ENCODE data around the gene PTCHD1.

The PTCHD1 gene

DNA sequence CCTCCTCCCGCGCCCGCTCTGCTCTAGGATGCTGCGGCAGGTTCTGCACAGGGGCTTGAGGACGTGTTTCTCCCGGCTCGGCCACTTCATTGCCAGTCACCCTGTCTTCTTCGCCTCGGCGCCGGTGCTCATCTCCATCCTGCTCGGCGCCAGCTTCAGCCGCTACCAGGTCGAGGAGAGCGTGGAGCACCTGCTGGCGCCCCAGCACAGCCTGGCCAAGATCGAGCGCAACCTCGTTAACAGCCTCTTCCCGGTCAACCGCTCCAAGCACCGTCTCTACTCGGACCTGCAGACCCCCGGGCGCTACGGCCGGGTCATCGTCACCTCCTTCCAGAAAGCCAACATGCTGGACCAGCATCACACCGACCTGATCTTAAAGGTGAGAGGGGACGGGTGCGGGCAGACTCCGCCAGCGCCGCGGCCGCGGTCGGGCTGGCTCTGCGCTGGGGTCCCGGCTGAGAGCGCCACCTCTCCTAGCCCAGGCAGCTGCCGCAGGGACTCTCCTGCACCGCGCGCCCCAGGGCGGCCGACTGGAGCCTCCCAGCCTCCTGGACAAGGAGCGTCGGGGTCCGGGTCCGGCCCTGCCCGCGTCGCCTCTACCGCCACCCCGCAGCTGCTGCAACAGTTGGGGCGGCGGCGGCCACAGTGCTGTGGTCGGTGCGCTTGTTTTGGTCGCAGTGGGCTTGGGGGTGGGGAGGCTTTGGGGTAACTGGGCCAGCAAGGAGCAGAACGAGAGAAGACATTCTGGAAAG is at the start of gene PTCHD1:
Gene PTCHD1, plus strand, starts transcription at position 2 of the 752 bp plus-strand sequence. Its CDS starts 27 bp downstream, at position 29.
- FAIRE-seq (no peak), DNase-seq (ENCODE audit: insufficient read length, low spot score) (no peak)

DNA sequence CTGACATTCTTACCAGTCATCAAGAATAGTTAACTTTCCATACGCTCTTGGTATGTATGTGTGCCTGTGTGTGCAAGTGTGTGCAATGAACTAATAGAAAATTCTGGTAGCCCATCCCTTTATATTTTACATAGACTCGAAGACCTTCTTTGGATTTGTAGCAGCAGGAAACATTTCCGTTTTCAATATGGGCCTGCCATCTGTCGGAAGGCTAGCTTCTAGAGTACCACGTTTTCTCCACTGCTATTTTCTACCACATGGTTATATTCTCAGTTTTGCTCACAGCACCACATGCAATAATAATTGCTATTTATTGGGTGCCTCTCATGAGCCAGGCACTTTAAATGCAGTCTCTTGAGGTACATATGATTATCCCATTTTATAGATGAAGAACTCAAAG is 47.9 kb upstream of the PTCHD1 start:
- no peak for DNase-seq (ENCODE audit: insufficient read length, low spot score)
- no peak for FAIRE-seq

DNA sequence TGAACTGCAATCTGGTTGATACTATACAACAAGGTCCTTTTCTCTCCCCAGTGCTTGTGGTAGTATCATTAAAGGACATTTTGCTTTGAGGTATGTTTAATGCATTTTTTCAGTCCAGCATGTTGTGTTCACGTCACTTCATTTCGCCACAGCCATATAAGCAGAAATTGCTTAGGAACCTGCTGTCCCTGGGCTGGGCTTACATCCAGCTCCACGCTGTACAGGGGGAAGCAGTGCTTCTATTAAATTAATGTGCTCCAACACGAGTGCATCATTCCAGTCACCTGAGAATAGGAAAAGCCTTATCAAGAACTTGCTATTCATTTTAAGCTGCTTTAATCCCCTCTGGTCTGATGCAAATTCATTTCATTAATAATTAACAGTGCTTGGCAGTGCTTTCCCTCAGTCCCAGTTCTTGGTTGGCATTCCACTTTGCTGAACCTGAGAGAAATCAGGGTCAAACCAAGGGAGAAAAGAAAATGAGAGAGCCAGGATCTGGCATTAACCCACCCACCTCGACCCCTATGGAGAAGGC is 47.4 kb upstream of the PTCHD1 start:
- DNase-seq (ENCODE audit: insufficient read length, low spot score) = no peak
- FAIRE-seq = no peak

DNA sequence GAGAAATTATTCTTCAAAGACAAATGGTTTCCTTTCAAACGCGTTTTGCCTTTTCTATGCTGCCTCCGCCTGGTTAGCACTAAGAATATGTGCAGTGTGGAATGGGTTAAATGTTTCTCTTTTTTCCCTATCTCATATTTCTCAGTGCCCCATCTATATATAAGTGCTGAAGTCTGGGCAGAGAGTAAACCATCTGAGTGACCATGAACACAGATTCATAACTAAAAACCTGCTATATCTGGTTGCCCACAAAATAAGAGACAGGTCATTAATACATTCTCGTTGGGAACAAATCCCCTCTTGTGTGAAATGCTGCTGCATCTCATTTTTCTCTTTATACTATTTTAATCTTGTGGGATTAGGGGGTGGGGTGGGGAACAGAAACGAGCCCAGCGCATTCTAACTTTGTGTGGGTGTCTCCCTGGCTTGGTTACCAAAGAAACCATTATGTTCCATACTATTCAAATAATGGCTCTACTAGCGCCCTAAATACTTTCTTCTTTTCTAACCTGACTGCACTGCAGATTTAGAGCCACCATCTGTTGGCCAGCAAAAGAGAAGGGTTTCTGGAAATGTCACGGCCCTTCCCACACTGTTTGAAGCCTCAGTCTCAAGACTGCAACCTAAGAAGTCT is 42.2 kb upstream of the PTCHD1 start:
- no peak for DNase-seq (ENCODE audit: insufficient read length, low spot score)
- no peak for FAIRE-seq

DNA sequence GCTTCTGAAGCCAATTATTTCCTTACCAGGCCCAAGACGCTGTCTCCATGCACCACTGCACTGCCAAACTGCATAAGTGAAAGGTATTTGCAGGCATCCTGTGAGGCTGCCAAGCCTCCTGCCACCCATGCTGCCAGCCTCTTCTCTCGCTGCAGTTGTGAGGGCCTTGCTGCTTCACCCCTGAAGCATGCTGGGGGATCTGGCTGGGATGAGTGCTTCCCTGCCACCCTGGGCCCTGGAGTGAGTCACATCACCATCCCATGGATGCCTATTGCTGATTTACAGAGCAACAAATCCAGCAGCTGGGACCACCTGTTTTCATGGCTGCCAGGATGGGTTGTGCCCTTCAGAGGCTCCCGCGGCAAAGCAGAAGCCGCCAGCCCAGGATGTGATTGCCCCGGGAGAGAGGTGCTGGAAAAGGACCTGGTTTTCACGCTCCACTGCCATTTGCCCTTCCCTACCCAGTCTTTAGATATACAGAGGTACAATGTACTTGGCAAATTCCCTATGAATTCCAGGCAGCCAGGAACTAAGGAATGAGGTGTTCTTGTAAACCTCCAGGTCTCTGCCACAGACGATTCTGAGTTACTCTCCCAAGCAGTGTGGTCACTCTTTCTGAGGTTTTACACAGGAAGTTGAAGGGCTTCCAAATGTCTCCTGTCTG is 41.5 kb upstream of the PTCHD1 start:
- FAIRE-seq = no peak
- no peak for DNase-seq (ENCODE audit: insufficient read length, low spot score)

DNA sequence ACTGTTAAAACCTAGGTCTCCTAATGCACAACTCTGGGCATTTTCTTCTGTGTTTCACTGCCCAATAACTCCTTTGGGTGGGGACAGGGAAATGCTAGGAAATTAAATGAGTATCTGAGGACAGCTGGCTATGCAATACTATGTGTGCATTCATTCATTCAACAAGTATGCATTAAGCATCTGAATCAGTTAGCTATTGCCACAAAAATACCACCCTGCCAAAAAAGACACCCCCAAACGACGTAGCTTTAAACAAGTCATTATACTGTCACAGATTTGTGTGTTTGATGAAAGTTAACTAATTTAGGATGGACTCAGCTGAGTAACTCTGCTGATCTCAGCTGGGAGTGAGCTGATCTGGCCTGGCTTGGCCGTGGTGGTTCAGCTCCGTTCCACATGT is 29.8 kb upstream of the PTCHD1 start:
- no peak for FAIRE-seq
- DNase-seq (ENCODE audit: insufficient read length, low spot score) = no peak

DNA sequence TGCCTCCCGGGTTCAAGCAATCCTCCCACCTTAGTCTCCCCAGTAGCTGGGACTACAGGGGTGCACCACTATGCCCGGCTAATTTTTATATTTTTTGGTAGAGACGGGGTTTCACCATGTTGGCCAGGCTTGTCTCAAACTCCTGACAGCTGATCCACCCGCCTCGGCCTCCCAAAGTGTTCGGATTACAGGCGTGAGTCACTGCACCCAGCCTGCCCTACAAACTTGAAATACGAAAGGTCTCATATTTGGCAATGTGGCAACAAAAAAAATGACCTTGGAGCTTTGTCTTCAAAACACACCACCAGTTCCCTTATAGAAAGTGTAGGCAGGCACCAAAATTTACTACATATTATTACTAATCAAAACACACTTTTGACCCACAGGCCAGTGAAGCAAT is 22.9 kb upstream of the PTCHD1 start:
- DNase-seq (ENCODE audit: insufficient read length, low spot score) (no peak), FAIRE-seq (no peak)

DNA sequence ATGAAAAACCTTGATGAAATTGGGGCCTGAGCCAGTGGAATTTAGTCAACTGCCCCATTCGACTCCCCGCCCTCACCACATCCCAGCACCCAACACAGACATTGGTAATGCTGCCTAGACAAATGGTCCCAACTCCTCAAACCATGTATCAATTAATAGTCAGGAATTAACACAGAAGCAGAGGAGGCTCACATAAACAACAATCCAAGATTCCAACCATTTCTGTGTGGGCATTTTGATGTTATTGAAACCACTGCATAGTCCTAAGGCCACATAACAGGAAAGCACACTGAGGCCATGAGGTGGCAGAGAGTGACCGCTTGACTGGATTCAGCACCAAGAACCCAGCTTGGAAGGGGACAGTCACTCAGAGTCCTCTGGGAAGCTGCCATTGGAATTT is 22.5 kb upstream of the PTCHD1 start:
- FAIRE-seq (no peak), DNase-seq (ENCODE audit: insufficient read length, low spot score) (no peak)

DNA sequence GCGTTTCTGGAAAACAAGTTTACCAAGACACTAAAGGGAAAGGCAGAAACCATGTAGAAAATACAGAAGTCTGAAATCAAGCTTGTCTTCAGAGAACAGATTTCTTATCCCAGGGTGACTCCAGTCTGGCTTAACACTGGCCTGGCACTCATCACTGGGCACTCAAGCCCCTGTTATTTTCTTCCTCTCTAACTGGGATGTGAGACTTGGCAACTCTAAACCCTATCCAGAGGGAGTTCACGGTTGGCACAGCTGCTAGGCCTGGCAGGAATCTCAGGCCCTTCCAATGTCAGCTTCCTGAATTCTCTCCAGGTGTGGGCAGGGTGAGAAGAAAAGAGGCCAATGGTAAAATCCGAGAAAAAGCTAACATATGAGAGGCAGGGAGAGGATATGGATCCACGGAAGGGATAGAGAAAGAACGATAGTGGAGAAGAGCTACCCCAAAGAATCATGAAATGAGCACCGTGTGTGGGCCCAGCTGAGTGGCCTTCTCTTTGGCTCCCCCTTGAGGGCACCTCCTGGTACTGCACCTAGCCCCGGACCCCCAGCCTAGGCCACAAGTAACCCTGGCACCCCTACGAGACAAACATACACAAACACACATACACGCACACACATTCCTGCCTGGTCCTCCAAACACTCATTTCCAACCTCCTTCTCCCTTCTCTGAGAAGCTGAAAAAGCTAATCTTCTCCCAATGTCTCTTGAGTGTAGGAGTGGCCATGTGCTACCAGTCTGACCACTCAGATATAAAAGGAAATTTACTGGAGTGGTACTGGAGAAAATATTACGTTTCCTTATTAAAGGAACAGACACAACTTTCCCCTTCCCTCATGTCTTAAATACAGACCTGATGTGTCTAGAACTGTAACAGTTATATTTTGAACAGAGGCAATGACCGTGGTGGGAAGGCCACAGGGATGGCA is 16.6 kb upstream of the PTCHD1 start:
- DNase-seq (ENCODE audit: insufficient read length, low spot score) (peak; percentile 10), FAIRE-seq (peak; percentile 80)

DNA sequence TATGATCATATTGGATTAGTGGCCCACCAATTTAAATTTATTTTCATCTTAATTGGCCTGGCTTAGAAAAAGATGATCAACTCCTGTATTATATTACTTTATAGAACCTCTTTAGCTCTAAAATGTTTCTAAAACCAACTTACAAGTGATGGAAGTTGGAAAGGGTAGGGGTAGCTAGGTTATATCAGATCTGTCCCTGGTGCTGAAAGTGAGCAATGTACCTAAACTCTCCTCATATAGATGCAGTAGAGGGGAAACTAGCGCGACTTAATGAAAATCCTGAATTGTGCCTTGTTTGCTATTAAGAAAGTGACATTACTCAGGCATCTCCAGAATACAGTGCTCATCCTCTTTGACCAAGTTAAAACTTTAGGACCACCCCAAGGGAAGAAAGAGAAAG is 7.5 kb upstream of the PTCHD1 start:
- FAIRE-seq = no peak

DNA sequence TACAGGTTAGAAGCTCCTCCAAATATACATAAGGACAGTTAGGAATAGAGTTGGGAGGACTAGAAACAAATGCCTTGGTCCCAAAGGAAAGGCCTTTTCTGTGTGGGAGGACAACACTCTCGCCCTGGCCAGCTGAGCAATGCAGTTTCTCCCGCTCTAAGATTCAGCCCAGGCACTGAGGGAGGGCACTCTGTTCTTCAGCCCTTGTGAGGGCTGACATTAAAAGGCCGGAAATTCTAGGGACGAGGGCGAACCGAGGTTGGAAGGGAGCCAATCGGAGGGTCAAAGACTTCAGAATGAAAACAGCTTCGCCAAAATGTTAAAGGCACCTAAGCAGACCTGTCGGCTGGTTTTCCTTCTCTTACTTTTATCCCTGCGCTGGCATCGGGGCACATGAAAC is 2.9 kb upstream of the PTCHD1 start:
- FAIRE-seq (no peak), DNase-seq (ENCODE audit: insufficient read length, low spot score) (no peak)

More for the DNA sequence above, 7.5 kb upstream of the PTCHD1 start:
- DNase-seq (ENCODE audit: insufficient read length, low spot score) = no peak

DNA sequence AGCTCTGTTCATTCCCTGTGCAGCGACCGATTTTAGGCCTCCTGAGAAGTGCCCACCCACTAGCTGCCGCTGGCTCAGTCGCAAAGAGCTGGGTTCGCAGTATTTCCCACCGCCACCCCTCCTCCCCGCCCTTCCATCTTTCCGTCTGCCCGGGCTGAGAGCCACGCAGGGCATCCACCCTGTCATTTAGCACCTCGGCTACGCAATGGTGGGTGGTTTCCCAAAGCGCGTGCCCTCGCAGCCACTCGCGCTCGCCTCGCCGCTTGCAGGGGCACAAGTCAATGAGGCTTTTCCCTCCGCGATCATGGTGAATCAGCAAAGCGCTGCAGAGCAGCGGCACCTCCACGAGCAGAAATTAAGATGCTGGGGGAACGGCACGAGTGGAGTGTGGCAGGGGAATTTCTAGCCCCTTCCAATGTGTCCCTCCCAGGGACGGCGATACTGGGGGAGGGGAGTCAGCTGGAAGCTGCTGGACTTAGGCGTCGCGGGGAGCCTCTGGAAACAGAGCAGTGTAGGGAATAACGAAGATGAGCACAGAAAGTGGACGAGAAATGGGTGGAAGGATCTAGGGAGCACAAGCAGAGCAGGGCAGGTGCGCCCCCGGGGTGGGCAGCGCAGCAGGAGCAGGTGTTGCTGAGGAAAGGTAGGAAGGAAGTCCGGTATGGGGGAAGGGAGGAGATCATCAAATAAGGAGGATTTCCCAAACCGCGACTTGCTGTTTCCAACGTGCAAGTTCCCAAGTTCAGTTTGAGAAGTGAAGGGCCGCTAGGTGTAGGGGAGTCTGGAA is 2.4 kb upstream of the PTCHD1 start:
- no peak for DNase-seq (ENCODE audit: insufficient read length, low spot score)
- FAIRE-seq = no peak

DNA sequence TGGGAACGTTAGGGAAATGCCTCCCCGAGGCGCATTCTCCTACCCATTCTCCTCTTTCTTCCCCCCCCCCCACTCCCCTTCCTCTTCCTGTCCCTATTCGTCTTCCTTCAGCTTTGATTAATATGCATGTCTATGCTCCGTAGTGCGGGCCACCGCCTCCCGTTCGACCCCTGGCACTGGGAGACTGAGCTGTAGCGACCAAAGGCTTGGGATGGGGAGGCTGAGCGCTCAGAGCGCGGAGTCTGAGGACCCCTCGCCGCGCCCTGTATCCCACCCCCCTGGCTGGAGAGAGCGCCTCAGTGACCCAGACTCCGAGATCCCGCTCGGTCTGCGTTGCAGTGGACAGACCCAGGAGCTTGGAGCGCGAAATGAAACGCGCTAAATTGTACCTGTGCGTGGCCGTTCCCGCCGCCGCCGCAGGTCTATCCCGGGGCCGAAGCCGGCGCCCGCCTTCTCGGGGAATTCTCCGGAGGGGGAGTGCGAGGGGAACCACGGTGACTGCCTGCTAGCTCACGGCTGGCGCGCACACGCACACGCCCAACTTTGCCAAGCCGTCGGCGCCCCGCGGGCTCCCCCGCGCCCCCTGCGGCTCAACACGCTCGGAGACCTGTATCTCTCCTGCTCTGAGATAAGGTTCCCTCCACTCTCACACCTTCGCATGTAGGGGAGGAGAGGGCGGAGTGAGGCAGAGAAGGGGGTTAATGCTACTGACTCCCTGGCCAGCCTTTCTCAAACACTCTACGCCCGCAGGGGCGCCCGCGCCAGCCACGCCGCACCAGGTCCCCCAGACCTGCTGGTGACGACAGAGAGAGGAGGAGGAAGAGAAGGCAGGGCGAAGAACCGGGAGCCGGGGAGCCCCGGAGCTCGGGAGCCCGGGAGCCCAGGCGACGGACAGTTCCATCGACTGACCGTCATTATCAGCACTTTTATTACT is 1.5 kb upstream of the PTCHD1 start:
- FAIRE-seq (no peak), DNase-seq (ENCODE audit: insufficient read length, low spot score) (no peak)

DNA sequence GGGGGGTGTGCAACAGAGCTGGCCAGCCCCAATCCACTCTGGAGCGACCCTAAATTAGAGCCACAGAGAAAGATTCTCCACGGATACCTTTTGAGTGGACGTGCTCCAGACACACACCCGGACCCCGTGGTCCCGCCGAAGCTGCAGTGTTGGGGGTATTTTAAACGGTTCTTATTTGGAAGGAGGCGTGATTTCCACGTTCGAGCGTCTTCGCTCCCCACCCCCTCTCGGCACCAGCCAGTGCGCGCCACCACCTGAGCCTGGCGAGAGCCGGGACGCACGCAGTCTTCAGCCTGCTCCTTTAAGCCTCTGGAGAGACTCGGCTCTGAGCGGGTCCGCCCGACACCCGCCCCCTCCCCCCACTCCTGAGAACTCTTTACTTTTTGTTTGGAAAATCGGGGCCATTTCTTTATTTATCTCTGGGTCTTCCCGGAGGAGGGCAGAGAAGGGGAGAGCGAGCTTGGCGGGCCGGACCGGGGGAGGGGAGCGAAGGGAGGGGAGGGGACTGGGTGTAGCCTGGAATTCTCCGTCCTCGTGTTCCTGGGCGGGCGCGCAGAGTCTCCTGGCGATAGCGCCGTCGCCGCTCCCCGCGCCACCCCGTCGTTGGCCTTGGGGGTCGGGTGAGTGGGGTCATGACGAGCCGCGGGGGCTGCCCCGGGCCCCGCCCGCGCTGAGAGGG is 668 bp upstream of the PTCHD1 start:
- DNase-seq (ENCODE audit: insufficient read length, low spot score) = no peak
- FAIRE-seq = no peak

DNA sequence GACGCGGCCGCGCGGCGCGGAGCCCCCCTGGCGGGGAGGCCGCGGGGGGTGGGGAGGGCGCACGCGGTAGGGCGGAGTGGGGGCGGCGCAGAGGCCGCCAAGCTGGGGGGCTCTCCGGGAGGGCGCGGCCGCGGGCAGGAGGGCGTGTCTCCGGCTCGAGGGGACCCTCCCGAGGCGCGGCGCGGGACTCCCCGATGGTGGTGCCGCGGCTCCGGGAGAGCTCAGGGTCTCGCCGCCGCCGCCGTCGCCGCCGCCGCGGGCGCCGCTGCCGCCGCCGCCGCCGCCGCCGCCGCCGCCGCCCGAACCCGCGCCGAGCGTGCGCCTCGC is 165 bp upstream of the PTCHD1 start:
- DNase-seq (ENCODE audit: insufficient read length, low spot score) (no peak), FAIRE-seq (no peak)

DNA sequence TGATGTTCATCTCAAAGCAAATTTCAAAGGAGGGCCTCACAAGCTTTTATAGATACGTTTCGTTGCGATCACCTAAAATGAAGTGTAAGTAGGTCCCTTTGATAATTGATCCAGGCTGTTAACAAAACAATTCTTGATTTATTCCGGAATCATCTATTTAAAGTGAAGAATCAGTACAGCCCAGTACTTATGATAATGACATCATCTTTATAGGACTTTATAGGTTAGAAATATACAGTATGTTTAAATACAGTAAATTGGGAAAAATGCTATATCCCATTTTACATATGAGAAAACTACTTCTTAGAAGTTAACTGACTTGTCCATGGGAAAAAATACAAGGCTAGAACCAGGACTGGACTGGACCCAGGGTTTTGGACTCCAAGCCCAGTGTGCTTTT is 3.7 kb downstream of the PTCHD1 start:
- DNase-seq (ENCODE audit: insufficient read length, low spot score) = no peak
- no peak for FAIRE-seq

DNA sequence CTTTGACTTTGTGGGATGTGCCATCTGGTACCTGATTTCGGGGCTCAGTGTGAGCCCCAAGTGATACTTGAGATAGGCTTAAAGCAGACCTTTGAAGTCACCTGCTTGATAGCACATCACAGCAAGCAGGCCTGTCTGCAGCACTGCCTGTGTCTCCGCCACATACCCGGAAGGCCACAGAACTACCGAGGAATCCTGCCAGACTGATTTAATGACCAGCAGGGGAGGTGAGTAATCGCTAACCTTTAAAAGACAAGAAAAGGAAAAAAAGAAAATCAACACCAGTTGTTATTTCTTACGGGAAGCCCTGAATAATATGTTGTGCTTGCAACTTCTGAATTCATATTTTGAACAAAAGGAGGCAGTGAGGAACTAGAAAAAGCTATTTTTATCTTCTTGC is 6.8 kb downstream of the PTCHD1 start:
- DNase-seq (ENCODE audit: insufficient read length, low spot score) (no peak), FAIRE-seq (no peak)

DNA sequence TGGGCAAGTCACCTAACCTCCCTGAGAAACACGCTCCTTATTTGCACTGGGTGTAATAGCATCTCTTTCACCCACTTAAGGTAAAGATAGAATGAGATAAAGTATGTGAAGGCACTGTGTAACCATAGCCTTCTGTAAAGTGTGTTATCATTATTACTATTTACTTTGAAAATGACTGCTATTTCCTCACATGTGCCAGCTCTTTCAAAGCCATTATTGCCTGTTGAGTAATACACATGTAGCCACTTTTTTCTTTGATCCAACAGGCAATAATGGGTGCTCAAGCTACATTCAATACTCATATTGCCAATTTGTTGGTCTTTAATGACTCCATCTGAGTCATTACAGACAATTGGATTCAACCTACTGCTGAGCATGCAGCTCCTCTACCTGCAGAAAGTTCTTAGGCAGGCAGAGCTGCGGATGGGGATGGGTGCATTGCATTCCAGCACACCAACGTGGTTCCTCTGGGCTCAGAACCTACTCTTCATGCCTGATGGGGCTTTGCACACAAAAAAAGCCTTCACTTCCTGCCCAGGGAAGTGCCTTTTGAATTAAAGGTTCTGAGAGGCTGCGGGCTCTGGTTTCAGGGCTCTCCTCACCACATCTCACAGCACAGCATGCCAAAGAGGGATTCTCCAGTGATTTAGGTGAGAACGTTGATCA is 9.7 kb downstream of the PTCHD1 start:
- DNase-seq (ENCODE audit: insufficient read length, low spot score) = no peak
- FAIRE-seq = no peak
